Right lung (tissue), 5 donors: ENCODE measurements around the gene CFAP299. TPM values are rescaled to one million over a fixed set of nuclear protein-coding genes. Genes with fewer than 3 reads are reported as not detected.
A peak's percentile ranks its signal among the peaks of the same experiment; 100 is the strongest.
"Not testable (repeated sequence)": the region's sequence is repeated elsewhere in the genome, so short reads cannot be mapped to it uniquely, and the experiment has no call there.

Experiments
- DNase-seq, 2 donors: peaks; one replicate each; pipeline ENCODE4 v3.0.0-alpha.2; 2013
- polyA plus RNA-seq, 5 donors: library from polyadenylated mRNA; unstranded; fragments of 120-200 nt; gene quantifications; one replicate each; pipeline versions ENCODE4 v1.2.1 to v1.2.3, GENCODE V29; 2013; ENCODE audit warnings: inconsistent platforms in 1 of 5, low replicate concordance in 1 of 5; ENCODE audit not compliant: insufficient read length in 5 of 5, insufficient read depth in 1 of 5

The CFAP299 gene
- polyA plus RNA-seq, 5 donors, result 1.1 to 3.3 (median 2.5) TPM

DNA sequence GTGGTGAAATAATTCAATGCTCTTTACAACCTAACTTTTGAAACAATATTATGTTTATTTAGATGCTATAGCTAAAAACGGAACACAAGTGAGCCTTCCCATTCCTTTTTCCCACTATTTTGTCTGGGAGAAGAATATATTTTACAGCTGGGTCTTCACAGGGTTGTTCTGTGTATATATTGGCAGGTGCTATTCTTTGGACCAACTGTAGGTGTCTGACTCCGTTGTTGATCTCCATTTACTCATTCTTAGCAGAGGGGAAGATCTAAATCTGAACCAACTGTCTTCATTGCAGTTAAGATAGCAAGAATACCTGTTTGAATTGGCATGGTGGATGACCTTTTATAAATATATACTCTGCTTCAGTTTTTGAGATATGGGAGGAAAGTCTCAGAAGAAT lies 257.4 kb downstream of the CFAP299 start:
- no peak for DNase-seq

DNA sequence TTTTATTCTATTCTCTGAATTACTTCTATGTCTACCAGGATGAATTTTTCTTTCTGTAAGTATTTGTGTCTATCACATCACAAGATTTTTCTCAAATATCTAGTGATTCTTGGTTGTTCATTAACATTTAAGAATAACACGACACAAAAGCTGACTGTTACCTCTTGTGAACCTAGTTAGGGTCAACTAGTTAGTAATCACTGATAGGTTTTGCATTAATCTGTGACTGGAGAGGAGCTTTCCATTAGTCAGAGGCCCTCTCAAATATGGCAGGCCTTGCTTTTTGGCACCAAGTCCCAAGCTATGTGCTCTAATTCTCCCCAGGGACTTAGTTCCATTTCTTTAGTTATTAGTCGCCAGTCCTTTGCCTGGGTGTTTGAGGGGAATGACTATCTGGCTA lies 259.2 kb downstream of the CFAP299 start:
- no peak for DNase-seq

DNA sequence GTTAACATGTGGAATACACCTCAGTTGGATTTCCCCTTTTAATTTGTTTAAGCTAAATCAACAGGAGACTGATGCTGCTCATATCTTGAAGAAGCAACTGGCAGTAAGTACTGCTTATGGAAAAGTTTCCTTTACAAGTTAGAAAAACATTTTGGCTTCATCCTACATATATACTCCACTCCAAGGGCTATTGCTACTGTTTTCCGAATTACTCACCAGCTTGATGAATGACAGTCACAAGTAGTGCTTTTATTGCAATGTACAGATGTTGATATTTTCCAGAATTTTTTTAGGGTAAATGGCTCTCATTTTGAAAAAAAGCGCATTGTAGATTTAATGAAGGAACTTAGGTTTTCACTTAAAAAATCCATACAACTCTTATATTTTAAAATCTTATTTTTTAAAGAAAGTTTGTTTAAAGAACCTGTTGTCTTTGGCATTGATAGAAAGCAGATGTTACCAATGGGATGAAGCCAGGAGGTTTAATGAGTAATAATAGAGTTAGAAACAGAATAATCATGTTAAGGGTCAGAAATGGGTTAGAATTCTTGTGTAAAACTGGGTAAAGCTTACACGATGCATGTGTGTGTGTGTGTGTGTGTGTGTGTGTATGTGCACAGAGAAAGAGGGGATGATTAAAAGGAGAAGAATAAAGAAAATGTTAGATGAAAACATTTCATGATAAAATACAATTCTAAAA lies 272.9 kb downstream of the CFAP299 start:
- DNase-seq, result no peak

- no peak for DNase-seq
Observed at GRCh38 chr4:80610199-80610598, 274.7 kb downstream of the CFAP299 start.

DNA sequence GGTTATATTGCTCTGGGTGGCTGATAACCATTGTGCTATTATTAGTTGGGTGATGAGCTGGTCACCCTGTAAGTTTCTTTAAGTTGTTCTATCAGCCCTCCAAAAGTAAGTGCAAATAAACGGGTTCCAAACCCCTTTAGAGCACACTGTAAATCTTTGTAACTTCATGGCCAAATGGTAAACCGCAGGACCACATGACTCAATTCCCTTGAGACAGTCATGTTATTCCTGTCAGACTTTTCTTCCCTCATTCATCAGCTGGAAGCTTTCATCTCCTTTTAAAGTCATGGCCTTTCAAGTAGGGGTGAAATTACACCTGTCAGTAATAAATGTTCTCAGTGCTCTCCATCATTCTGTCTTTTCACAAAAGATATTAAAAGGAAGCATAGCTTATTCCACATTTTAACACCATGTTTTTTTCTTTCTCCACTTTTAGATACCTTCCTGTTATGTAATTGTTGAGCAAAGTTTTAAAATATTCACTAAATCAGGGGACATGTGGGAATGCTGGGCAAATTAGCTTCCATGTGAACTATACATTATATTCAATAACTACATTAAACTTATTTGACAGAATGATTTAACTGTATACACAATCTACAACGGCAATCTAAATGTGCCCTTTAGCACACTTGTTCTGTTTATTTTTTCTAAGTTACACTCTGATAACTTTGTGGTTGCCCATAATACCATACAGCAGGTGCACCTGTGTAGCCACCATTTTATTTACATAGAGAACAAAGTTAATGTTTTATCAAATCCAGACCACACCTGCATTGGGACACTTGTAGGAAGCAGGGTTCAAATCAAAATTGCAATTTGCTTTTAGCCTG lies 275.5 kb downstream of the CFAP299 start:
- peak in 1 of 2 donors; percentile 11 for DNase-seq

DNA sequence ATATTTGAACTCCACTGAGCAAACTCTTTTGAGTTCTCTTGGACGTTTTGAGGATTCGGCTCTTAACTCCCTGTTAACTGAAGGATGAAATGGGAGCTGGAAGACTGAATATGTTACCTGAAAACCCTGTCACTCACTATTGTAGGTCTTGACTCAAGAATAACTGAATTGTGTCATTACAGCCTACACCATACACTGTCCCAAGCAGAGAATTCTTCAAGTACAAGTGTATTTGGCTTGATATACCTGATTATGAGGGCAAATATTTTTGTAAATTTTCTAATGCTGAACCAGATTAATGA lies 276.1 kb downstream of the CFAP299 start:
- no peak for DNase-seq

GRCh38 chr4:80613470-80613869 lies 277.9 kb downstream of the CFAP299 start:
- no peak for DNase-seq

DNA sequence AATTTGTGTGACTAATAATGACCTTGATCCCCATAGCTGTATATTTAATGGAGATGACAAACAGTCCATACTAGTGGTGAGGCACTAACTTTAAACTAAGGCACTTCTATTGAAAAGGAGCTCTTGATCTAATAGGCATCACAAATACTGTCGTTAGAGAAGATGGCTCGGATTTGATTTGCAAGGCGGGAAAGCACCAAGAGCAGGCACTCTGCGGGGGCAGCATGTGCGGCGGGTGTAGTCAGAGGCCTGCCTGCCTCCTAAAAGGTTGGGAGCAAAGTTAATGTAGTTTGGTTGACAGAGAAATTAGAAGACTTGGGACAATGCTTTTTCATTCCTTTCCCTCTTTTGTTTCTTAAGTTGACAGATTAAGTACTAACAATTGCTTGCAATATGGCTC lies 278.8 kb downstream of the CFAP299 start:
- no peak for DNase-seq

- DNase-seq, result no peak
Observed at GRCh38 chr4:80615099-80615498, 279.6 kb downstream of the CFAP299 start.

- DNase-seq, result no peak
Observed at GRCh38 chr4:80619070-80619674, 283.6 kb downstream of the CFAP299 start.

DNA sequence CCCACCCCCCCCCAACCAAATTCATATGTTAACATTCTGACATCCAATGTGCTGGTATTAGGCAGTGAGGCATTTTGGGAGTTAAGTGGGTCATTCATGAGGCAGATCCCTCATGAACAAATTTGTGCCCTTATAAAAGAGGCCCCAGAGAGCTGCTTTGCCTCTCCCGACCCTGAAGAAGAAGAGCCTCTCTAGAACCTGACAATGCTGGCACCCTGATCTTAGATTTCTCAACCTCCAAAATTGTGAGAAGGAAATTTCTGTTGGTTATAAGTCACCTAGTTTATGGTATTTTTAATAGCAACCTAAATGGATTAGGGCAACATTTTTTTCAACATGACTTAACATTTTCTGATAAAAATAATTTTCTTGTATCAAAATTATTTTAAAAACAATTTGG lies 296.3 kb downstream of the CFAP299 start:
- no peak for DNase-seq

DNA sequence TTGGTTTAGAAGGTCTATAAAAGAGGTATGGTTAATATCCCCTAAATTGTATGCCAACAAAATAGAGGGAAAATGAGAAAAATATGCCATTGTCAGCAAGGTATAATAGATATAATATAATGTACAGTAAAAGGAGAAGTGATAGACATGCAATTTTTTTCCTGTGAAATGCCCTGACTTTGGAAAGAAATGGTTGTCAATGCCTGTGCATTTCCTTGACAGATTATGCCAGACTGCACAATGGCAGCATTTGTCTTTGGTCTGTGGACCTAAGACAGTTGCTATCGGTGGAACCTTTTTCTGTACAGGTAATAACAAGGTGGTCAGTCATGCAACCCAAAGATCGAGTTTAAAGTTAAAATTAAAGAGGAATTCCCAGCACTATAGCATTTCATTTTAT lies 301.7 kb downstream of the CFAP299 start:
- DNase-seq, result no peak

DNA sequence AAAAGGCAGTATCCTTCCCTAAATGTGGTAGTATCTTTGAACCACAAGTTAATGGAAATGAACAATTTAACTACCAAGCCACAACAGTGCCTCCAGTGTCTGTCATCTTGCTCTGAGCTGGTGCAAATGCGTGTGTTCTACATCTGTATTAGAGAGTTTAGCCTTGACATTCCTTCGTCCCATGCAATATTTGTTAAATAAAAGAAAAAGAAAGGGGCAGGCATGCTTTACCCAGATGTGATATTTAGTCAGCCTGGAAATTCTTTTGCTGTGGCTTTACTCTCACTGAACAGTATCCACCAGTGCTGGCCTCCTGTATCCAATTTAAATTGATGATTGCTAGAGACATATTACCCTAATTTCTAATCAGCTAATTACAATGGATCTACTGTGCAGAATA lies 310.5 kb downstream of the CFAP299 start:
- DNase-seq, result no peak

DNA sequence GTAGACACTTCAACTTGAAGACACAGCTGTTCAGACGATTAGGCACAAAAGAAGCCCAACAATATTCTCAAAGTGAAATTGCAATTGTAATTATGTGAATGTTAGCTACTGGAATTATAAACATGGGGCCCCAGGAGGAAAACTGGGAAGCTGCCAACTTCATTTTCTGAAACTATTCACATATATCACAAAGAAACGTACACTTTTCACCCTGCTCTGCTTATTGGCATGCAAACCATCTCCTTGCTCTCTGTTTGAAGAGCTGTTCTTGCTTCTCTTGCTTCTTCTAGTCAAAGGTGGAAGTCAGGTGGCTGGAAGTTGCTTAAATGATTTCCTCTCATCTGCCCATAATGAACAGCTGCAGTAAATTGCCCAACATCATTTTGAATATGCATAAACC lies 320.1 kb downstream of the CFAP299 start:
- peak; percentile 14 to 28 for DNase-seq

- not testable (repeated sequence) for DNase-seq
Observed at GRCh38 chr4:80670118-80670517, 334.6 kb downstream of the CFAP299 start.

- no peak for DNase-seq
Observed at GRCh38 chr4:80678413-80678812, 342.9 kb downstream of the CFAP299 start.

DNA sequence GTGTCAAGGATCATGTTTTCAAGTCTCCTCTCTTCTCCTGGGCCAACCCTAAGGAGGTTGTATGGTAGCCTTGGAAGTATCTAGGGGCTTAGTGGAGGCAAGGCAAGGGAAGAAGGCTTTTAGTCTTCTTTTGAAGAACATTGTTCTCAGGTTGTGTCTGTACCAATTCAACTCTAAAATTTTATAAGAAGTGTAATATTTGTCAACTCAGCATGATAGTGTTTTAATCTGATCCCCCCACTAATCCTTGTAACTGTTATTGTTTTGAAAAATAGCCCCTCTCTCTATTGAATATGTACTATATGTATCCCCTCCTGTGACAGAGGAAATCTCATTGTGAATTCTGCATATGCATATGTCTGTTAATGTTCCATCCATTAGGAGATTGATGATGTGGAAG lies 345.4 kb downstream of the CFAP299 start:
- no peak for DNase-seq

GRCh38 chr4:80685214-80685613 lies 349.7 kb downstream of the CFAP299 start:
- DNase-seq, result peak in 1 of 2 donors; percentile 8

DNA sequence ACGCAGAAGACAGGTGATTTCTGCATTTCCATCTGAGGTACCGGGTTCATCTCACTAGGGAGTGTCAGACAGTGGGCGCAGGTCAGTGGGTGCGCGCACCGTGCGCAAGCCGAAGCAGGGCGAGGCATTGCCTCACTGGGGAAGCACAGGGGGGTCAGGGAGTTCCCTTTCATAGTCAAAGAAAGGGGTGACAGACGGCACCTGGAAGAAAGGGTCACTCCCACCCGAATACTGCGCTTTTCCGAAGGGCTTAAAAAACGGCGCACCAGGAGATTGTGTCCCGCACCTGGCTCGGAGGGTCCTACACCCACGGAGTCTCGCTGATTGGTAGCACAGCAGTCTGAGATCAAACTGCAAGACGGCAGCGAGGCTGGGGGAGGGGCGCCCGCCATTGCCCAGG lies 352.2 kb downstream of the CFAP299 start:
- not testable (repeated sequence) for DNase-seq

- no peak for DNase-seq
Observed at GRCh38 chr4:80694171-80694570, 358.6 kb downstream of the CFAP299 start.

GRCh38 chr4:80705311-80705710 lies 369.8 kb downstream of the CFAP299 start:
- no peak for DNase-seq

- peak in 1 of 2 donors; percentile 1 for DNase-seq
Observed at GRCh38 chr4:80709082-80709869, 373.7 kb downstream of the CFAP299 start.
